Measurements from ENCODE around the gene SLC25A52. TPM values are rescaled to one million over a fixed set of nuclear protein-coding genes. Genes with fewer than 3 reads are reported as not detected.

Gene SLC25A52
- total RNA-seq, 2 experiments from 2014 or later: not detected

GRCh38 chr18:31774962-31775361, 14.3 kb upstream of the SLC25A52 start:
- DNase-seq (ENCODE audit: low spot score): no peak
- no peak overlapping the region for H3K27ac ChIP-seq (ENCODE audit: low read depth, low read length, poor library complexity, severe bottlenecking)
- H3K9me3 ChIP-seq (ENCODE audit: low read length): no peaks in the 10 kb centered on the region
- no peak overlapping the region for H2AFZ ChIP-seq (ENCODE audit: low read length)
- ChIA-PET POLR2A (no interaction called here), CTCF (ENCODE audit: unreplicated experiment) (no interaction called here)
- TF ChIP-seq EZH2phosphoT487 (IDR thresholded peaks at IDR 0.05; ENCODE audit: borderline replicate concordance, low read depth, low read length) (no peak), CTCF (conservative IDR thresholded peaks at IDR 0.05; ENCODE audit: low read length) (no peak)
- intact Hi-C loops (cut with micrococcal nuclease; ENCODE audit: unreplicated experiment): no loop called here
- no peak overlapping the region for H3K4me2 ChIP-seq (ENCODE audit: low read length)
- H3K4me3 ChIP-seq (ENCODE audit: low read depth, low read length, poor library complexity, severe bottlenecking): no peak overlapping the region
- H3K9me2 ChIP-seq (ENCODE audit: insufficient read depth, low read length): no peaks in the 10 kb centered on the region
- no TSS peak for BruUV-seq (replicated peaks)
- no peaks in the 10 kb centered on the region for H3K4me1 ChIP-seq (ENCODE audit: insufficient read depth, low read length, poor library complexity, severe bottlenecking)
- H3K36me3 ChIP-seq (ENCODE audit: insufficient read depth, low read length): no peaks in the 10 kb centered on the region
- H4K20me1 ChIP-seq (ENCODE audit: insufficient read depth, low read length): no peaks in the 10 kb centered on the region
- H3K79me2 ChIP-seq (ENCODE audit: insufficient read depth, low read depth, low read length): no peaks in the 10 kb centered on the region

GRCh38 chr18:31774477-31774785, 13.8 kb upstream of the SLC25A52 start:
- Histone ChIP-seq H4K20me1 (ENCODE audit: insufficient read depth, low read length) (no peaks in the 10 kb centered on the region), H3K9me3 (ENCODE audit: low read length) (no peaks in the 10 kb centered on the region), H3K36me3 (ENCODE audit: insufficient read depth, low read length) (no peaks in the 10 kb centered on the region), H3K4me2 (ENCODE audit: low read length) (no peak overlapping the region), H3K79me2 (ENCODE audit: insufficient read depth, low read depth, low read length) (no peaks in the 10 kb centered on the region), H3K27ac (ENCODE audit: low read depth, low read length, poor library complexity, severe bottlenecking) (no peak overlapping the region), H3K4me3 (ENCODE audit: low read depth, low read length, poor library complexity, severe bottlenecking) (no peak overlapping the region), H3K9me2 (ENCODE audit: insufficient read depth, low read length) (no peaks in the 10 kb centered on the region), H2AFZ (ENCODE audit: low read length) (no peak overlapping the region), H3K4me1 (ENCODE audit: insufficient read depth, low read length, poor library complexity, severe bottlenecking) (no peaks in the 10 kb centered on the region)
- intact Hi-C loops (cut with micrococcal nuclease; ENCODE audit: unreplicated experiment): no loop called here
- ChIA-PET CTCF (ENCODE audit: unreplicated experiment) (no interaction called here), POLR2A (no interaction called here)
- TF ChIP-seq CTCF (conservative IDR thresholded peaks at IDR 0.05; ENCODE audit: low read length) (no peak), EZH2phosphoT487 (IDR thresholded peaks at IDR 0.05; ENCODE audit: borderline replicate concordance, low read depth, low read length) (no peak)
- DNase-seq (ENCODE audit: low spot score): no peak
- no TSS peak for BruUV-seq (replicated peaks)

GRCh38 chr18:31773774-31774476, 13.2 kb upstream of the SLC25A52 start:
- ChIA-PET CTCF (ENCODE audit: unreplicated experiment) (no interaction called here), POLR2A (interaction anchor here (0.7 kb wide), 1 partner anchor 52 kb away, joined by 3 read pairs; no protein-coding TSS in a partner anchor)
- Histone ChIP-seq H2AFZ (ENCODE audit: low read length) (no peak overlapping the region), H3K79me2 (ENCODE audit: insufficient read depth, low read depth, low read length) (no peaks in the 10 kb centered on the region), H3K9me2 (ENCODE audit: insufficient read depth, low read length) (no peaks in the 10 kb centered on the region), H3K4me3 (ENCODE audit: low read depth, low read length, poor library complexity, severe bottlenecking) (no peak overlapping the region), H3K36me3 (ENCODE audit: insufficient read depth, low read length) (no peaks in the 10 kb centered on the region), H3K27ac (ENCODE audit: low read depth, low read length, poor library complexity, severe bottlenecking) (no peak overlapping the region), H4K20me1 (ENCODE audit: insufficient read depth, low read length) (no peaks in the 10 kb centered on the region), H3K4me1 (ENCODE audit: insufficient read depth, low read length, poor library complexity, severe bottlenecking) (no peaks in the 10 kb centered on the region), H3K9me3 (ENCODE audit: low read length) (no peaks in the 10 kb centered on the region), H3K4me2 (ENCODE audit: low read length) (no peak overlapping the region)
- TF ChIP-seq CTCF (conservative IDR thresholded peaks at IDR 0.05; ENCODE audit: low read length): no peak
- TF ChIP-seq EZH2phosphoT487 (IDR thresholded peaks at IDR 0.05; ENCODE audit: borderline replicate concordance, low read depth, low read length): no peak
- DNase-seq (ENCODE audit: low spot score): no peak
- intact Hi-C loops (cut with micrococcal nuclease; ENCODE audit: unreplicated experiment): no loop called here
- no TSS peak for BruUV-seq (replicated peaks)

Measured in OCI-LY7 (cell line).